Hepatic stellate cell (primary cell): ENCODE measurements around the gene SOBP.
"Not testable (repeated sequence)": the region's sequence is repeated elsewhere in the genome, so short reads cannot be mapped to it uniquely, and the experiment has no call there.

Source experiments
- DNase-seq: peaks from one replicate; pipeline ENCODE4 v3.0.0; 2011; ENCODE audit warnings: low spot score

Gene SOBP

DNA sequence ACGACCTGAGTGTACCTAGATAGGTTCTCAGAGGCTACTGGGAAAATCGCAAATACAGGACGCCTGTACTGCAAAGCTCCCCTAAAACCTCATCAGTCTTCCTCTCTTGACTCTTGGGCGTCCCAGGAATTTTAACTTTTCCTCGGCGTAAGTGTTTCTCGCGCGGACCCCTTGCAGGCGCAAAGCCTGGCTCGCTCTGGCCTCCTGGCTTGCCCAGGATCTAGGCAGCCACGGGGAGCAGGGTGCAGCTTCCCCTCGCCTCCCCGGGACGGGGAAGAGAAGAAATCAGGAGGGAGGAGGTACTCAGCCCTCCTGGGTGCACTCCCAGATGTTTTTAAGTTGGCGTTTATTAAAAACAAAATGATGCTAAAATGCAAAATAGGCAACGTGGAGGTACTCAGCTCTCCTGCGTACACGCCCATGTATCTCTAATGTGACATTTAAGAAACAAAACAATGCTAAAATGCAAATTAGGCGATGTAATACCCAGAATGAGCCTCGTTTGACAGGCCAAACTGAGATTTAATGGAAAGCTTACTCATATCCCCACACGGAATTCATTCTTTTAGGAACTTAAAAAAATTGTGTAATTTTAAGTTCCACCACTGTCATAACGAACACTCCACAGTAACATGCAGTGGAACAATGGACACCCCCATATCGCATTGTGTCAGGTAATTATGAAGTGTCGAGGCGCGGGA, 1.6 kb upstream of the SOBP start:
- DNase-seq, result peak; percentile 44

DNA sequence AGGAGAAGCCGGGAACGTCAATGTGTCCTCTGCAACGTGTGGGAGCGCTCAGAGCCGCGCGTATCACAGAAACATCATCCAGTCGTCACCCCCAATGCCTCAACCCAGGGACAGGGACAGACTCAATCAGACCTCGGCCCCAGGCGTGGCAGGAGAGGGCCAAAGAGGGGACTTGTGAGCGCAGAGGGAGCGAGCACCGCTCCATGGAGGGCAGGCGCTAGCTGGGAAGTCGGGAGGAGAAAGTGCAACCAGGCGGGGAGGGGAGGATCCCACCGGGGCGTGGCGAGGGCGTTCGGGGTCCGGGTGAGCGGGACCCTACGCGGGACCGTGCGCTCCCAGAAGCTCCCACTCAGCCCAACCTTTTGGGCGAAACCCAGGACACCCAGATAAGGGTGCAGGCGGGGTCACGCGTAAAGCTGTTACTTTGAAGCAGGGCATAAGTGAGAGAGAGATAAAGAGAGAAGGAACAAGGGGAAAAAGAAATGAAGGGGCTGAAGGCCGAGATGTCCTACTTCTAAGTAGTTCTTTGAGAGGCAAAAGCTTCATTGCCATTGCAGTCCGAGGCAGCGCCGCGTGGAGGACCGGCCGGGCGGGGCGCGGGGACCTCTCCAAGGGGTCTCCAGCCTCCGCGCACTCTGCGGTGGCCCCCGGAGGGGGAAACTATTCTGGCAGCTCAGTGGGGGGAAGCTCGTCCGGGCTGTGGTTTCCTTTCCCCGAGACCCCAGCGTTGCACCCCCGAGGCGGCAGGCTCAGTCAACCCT, 862 bp upstream of the SOBP start:
- DNase-seq, result peak; percentile 68

DNA sequence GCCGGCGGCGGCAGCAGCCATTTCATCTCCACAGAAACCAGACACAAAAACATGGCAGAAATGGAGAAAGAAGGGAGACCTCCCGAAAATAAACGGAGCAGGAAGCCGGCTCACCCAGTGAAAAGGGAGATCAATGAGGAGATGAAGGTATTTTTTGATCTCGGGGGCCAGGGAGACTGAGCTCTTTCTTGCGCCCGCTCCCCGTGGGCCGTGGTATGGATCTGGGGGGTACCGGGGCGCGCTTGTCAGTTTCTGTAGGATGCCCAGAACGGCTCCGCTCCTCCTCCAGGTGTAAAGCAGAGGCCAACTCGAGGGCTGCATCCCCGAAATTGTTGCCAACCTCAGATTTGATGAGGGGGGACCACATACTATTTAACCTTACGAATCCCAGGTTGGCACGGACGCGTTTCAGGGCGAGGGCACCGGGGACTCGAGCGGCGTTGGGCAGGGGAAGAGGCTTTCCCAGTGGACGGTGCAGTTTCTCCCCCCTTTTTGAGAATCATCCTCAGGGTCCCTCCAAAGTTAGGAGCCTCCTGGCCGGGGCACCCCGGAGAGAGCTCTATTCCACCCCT, 735 bp downstream of the SOBP start:
- peak; percentile 24 for DNase-seq

DNA sequence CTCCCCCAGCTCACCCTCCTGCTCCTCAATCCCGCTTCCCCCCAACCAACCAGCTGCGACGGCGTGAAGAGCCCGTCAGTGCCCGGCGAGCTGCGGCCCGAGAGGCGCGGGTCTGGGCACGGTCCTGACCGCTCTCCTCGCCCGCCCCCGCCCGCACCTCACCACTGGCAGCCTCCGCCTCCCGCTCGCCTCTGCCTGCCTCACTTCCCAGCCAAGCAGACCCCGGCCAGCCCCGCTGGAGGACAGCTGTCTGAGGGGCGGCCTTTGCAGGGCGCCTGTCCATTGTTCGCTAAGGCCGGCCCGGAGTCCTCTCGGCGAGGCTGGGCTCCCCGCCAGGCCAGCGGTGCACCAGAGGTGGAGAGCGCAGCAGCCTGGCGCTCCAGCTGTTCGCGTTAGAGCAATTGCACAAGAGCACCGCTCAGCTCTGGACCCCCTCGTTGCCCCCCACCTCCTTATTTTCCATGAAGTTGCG, 1.3 kb downstream of the SOBP start:
- peak; percentile 46 for DNase-seq

DNA sequence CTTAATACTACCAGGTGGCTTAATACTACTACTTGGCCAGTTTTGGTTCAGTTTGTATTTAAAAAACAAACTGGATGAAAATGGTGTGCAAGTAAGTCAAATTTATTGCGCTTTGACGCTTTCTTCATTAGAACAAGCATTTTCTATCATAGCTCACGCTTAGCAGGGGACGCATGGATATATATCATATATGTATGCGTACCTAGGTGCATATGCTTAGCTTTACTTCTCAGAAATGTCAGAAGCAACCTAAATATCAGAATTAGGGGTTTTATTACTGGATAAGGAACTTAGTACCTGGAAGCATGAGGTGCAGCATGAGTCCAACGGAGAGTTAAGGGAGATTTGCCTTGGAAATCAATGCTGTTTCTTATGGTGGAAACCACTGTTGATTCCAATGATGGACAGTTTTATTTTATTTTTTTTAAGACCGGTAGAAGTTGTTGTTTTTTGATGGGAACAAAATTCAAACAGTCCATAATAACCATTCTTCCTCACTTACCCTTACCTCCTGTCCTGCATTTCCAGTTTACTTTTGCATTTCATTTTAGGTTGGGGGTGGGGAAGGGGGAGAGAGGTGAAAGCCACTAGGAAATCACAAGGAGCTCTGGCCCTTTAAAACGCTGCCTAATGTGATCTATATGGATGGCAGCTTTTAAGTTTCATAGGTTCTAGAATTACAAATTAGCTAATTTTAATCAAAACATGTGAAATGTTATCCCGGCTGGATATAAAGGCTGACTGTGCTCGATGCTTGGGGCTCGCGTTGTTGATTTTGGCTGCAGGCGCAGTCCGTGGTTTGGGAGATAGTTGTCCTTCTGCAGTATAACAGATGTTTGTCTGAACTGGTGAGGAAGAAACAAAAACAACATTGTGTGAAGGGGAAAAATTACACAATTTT, 2.1 kb downstream of the SOBP start:
- peak; percentile 37 for DNase-seq

DNA sequence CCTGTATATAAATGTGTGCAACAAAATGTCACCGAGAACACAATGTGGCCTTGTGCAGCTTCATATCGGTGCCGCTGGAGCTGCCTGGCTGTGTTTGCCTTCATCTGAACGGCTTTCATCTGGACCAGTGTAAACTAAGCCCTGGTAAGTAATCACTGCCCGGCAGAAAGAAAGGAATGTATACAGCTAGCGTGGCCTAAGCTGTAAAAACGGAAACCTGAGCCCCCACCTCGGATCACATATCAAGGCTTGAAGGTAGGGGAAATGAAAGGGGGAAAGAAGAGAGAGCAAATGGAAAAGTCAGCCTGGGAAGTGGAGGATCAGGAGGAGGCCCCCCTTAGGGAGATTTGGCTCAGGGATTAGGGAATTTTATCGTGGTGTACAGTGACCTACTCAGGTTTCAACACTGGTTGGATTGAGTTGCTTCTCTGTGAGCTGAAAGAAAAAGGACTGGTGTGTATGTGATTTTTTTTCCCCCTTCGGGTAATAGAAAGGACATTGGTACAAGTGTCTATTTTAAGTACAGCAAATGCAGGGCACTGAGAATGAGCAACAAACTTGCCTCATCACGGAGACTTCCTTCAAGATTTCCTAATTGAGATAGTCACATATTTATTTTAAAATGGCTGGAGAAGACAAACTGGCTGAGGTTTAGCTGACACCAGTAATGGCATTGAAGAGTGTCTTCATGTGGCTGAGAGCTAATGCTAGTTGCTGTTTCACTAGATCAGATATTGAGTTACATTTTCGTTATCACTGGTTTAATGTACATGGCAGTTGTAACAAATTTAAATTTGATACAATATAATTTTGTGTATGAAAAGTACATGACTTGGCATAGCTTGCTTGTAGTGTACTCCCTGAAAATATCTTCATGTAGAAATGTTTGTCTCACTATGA, 3.5 kb downstream of the SOBP start:
- peak; percentile 27 for DNase-seq

DNA sequence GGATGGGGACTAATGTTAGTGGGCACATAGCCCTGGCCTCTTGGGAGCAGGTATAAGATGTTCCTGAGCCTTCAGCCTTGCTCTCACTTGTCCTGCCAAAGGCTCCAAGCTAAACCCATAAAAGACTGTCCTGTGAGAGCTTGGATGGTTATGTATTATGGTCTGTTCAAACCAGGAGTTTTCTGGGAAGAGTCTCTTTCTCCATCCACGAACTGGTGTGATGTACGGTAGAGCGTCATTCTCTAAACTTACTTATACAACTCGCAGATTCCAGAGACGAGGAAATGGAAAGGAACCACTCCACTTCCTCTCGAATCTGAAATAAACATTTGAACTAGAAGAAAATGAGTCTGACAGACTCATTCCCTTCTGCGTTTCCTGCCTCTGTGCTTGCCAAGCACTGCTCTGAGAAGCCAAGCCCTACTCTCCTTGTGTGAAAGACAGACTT, 5.3 kb downstream of the SOBP start:
- peak; percentile 29 for DNase-seq

DNA sequence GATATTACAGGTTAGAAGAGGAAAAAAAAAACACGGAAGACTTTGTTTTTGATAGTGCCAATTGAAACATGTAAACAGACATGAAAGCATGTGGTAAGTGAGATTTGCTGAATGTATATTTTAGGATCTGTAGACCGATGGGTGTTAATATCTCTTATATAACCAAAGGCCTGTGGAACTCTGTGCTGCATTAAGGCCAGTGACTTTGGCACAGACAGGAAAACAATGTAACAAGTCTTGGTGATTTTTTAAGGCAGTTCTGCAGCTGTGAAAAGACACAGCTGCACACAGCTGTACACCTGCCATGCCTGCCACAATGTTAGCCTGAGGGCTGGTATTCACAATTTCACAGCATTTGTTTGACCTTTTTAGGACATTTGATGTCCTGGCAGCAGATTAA, 6.1 kb downstream of the SOBP start:
- no peak for DNase-seq

DNA sequence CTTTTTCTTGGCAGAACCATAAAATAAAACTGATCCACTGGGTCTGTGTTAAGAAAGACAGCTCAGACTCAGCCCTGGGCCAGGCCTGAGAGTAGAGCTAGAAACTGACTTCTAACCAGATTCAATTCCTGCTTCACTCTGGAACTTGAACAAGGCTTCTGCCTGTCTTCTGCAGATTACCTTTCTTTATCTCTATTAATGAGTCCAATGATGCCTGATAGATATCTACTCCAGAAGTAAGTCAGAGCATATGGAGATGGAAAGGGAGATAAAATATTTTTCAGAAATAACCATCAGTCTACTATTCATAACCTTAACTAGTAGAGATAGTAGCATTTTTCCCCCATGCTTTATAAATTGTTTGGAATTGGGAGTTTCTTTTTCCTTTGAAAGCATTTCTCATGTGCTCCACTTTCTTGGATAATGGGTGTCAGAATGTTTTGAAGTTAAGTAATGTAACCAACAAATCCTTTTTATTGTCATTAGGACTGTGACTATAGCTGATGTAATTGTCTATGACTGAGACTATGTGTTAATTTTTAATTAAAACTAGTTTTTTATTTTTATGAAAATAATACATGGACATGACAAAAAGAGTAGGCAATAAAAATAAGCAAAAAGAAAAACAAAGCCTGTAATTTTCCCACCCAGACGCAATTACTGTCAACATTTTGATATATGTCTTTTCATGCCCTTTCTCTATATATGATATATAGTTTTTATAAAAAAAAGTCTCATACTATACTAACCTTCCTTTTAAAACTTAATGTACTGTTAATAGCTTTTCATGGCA, 7.2 kb downstream of the SOBP start:
- no peak for DNase-seq

DNA sequence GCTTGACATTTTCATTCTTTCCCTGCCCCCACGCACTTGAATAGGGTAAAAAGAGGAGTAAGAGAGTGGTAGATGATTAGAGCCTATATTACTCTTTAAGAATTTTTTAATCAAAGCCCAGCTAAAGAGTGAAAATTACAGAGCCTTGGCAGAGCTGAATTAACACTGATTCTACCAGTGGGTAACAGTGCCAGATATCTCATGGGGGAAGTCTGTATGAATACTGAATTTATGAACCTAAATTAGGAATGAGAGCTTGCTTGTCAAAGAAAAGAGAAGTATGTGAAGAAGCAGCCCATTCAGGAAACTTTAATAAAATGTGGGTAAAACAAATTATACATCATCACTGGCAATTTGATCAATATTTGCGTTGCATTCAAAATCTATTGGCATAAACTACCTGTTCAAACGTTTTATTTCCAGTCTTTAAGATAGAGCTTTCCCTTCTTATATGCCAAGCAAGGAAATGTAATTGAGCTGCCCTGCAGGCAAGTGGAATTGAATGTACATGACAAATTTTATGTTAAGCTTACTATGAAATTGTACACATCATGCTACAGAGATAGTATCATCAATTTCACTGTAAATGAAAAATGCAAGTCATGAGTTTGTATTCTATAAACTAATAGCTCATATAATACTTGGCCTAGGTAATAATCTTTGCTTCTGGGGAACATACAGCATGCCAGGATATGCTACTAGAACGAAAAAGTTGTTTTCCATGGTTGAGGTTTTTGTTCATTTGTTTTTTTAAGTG, 14.5 kb downstream of the SOBP start:
- no peak for DNase-seq

DNA sequence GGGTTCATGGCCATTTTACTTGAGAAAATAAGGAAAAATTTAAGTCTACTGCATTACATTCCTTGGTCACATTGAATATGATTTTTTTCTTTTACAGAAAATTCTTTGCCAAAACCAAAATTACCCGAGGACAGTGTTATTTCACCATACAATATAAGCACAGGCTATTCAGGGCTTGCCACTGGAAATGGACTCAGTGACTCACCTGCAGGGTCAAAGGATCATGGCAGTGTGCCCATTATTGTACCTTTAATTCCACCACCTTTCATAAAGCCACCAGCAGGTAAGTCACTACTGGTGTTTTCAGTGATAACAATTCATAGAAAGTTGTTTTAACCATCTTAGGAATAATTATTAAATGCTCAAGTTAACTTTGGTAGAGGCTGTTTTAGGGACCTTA, 16.2 kb downstream of the SOBP start:
- DNase-seq, result no peak

DNA sequence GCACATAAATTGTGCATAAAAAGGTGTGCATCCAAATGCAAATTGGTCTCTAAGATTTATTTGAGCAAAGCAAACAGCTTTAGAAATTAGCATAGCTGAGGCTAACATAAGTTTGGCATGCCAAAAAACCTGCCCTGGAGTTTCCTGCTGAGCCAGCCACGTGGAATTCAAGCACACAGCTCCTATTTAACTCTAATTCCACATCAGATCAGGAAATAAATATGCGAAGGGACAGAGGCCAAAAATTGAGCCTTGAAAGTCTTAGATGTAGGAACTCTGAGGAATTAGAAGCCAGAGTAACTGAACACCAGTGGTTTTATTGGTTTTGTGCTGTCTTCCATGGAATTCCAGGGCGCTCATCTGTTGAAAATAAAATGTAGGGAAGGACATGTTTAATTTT, 19.6 kb downstream of the SOBP start:
- DNase-seq, result no peak

DNA sequence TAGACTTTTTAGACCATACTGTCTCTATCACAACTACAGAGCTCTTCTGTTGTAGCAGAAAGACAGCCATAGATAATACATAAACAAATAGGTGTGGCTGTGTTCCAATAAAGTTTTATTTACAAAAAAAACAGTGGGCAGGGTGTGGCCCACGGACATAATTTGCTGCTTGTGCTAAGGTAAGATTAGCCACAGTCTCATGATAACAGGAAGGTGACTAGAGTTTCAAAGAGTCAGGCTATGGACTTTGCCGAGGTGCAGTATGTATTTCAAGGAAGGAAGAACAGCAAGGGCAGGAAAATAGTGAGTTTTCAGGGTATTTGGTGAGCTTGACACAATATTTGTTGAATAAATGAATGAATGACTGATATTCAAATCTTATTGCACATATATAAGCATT, 20.2 kb downstream of the SOBP start:
- DNase-seq, result no peak

DNA sequence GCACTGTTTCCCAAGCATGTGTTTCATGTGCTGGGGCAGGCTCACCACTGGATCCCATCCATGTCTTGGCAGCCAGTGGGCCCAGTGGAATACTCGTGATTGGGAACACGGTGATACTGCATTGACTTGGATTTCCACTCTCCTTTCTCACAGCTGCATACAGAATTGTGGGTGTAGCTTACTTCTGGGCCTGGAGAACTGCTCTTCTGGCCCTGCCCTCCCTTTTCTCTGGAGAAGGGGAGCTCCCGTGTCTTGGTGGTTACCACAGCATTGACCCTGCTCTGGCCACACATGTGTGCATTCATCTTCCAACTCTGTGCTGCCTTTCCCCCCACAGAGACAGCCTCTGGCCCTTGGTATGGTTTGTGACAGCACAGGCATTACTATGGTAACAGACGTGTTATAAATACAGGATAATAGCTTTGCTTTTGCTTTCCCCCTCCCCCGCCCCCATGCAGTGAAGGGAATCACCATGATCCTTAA, 21.6 kb downstream of the SOBP start:
- no peak for DNase-seq

DNA sequence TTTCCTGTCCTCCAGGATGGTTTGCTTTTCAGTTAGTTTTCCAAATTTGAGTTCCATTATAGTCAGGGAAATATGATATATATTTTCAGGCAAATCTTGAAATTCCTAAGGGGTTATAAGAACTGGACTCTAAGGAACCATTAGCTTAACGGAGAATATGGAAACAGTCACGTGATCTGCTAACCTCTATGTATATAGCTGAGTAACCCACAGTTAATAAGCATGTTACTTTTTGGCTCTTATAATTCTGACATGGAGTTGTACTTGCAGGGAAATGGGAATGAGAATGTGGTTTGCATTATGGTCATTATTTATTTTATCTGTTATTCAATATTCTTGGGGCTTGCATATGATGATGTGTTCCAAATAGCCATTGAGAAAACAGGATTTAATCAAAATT, 23.3 kb downstream of the SOBP start:
- DNase-seq, result no peak

DNA sequence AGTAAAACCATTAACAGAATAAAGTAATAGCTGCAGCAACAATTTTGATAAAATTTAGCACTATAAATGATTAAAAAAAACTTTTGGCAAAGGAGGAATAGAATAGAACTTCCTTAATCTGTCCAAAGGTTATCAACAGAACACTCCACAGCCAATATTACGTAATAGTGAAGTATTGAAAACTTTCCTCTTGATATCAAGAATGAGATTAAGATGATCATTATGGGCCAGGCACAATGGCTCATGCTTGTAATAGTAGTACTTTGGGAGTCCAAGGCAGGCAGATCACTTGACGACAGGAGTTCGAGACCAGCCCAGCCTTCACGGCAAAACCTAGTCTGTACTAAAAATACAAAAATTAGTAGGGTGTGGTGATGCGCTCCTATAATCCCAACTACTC, 26.0 kb downstream of the SOBP start:
- no peak for DNase-seq

DNA sequence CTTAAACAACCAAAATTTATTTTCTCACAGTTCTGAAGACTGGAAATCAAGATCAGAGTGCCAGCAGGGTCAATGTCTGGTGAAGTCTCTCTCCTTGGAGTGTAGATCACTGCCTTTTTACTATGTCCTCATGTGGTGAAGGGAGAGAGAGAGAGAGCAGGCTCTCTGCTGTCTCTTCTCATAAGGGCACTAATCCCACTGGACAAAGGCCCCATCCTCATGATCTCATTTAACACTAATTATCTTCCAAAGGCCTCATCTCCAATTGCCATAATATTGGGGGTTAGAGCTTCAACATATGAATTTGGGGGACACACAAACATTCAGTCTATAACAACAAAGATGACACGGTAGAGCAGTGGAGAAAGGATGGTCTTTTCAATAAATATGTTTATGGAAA, 27.4 kb downstream of the SOBP start:
- no peak for DNase-seq

DNA sequence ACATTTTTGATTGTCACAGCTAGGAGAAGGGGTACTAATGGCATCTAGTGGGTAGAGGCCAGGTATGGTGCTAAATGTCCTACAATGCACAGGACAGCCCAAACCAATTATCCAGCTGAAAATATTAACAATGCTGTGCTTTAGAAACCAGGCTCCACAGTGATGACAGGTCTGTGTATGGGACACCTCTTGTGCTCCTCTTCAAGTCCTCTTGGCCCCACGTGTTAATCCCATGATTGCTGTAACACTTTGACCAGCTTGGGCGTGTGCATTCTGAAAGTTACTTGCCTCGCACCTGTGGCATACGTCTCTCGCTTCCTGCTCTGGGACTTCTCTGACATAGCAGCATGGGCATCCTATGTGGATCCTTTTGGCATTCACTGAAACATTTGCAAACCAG, 29.3 kb downstream of the SOBP start:
- not testable (repeated sequence) for DNase-seq

DNA sequence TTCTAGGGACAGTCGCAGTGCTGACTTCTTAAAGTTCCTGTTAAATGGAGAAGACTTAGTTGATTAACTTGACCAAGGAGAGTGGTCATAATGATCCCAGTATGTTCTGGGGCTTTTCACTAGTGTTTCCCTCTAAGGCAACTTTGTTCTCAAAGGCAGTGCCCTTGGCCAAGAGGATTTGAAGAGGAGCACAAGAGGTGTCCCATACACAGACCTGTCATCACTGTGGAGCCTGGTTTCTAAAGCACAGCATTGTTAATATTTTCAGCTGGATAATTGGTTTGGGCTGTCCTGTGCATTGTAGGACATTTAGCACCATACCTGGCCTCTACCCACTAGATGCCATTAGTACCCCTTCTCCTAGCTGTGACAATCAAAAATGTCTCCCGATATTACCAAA, 30.8 kb downstream of the SOBP start:
- not testable (repeated sequence) for DNase-seq
